GM19372 (cell line): ENCODE results near the gene GPR87.

Source experiments
- ATAC-seq: cut with Tn5 transposase; IDR thresholded peaks from one replicate; pipeline ENCODE4 v1.9.1; 2021; ENCODE audit warnings: mild to moderate bottlenecking, low read depth, moderate library complexity; ENCODE audit not compliant: unreplicated experiment

The GPR87 gene

DNA sequence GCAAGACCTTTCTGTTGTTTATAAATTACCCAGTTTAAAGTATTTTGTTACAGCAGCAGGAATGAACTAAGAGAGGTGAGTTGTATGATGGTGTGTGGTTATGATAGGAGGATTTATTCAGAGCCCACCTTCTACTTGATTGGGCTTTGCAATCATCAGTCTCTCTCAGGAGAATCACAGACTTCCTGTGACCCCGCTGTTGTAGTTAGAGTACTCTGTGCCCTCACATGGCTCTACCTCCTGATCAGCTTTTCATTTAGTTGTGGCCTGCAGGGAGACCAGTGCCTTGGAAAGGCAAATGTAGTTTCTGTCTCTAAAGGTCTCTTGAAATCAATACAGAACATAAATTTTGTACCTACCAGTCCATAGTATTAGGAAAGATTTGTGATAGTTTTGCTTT, 30.7 kb downstream of the GPR87 start:
- no peak for ATAC-seq

DNA sequence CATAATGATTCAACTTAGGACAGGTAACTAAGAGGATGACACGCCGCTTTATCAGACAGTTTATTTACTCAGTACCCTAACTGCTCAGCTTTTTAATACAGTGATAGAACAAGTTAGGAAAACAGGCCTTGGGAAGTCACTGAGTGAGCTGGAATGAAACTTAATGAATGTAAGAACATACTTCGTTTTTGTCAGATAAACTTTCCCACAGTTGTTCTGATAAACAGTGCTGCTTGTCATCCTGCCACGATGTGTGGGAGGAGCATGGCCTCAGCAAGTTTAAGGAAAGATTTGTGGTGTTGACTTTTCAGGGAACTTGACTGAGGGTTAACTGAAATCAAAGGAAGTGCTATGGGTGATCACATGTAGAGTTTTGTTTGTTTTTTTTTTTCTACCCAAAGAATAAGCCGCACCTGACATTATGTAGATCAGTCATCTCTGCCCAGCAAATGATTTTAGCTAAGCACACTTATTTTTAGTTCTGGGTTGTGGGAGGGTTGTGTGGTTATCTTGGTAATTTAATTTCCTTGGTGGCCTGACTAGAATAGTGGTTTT, 32.6 kb downstream of the GPR87 start:
- no peak for ATAC-seq

DNA sequence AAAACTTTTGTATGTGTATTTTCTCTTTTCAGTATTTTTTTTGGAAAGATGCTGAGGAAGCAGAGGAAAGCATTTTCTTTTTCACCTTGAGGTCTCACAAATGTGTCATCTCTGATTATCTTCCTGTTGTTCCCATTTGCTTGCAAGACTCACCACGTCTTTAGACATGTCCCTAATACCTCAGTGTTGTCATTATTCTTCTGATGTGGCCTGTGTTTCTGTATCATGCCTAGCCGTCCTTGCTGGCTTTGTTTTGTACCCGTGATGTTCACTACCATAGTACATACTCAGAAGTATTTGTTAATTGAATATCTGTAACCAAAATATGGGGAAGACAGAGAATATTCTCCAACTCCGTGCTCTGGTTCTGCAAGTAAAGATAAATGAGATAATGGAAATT, 33.2 kb downstream of the GPR87 start:
- no peak for ATAC-seq

DNA sequence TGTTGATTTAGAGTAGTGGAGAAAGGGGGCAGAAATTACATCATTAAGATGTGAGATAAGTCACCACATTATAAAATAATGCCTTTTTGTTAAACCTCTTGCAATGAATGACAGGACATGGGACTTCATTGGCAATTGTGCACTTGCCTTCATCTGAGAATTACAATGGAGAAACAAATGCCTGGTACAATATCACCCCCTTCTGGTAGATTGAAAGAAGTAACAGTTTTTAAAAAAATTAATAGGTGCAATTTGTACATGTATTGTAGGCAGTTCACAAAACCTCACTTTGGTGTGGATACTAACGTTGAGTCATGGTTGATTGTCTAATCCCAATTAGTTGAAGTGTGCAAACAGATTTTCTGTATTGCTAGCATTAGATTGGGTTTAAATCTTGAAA, 33.7 kb downstream of the GPR87 start:
- peak; percentile 57 for ATAC-seq

DNA sequence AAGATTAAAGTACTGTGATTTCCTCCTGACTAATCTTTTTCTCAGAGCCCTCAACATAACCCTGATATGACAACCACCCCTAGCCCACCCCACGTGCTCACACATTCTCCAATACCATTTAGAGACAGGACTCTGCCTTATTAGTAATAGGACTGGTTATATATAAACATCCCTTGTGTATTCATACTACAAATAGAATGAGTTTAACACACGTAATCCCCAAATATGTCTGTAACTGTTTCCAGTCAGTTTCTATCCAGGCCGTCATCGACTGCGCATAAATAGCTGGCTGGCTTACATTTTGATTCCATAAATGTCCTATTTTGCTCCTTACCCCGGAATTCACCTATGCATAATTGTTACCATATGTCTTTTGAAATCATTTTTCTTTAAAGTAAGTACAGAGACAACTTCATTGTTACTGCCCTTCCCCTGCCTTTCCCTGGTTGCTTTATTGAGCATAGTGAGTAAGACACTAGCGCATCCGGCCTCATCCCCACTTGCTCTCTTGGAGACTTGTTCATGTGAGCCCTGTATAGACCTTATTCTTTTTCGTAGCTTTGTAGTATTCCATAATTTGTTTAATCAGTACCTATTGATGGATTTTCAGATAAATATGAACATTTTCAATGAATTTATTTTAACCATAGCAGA, 34.8 kb downstream of the GPR87 start:
- no peak for ATAC-seq

DNA sequence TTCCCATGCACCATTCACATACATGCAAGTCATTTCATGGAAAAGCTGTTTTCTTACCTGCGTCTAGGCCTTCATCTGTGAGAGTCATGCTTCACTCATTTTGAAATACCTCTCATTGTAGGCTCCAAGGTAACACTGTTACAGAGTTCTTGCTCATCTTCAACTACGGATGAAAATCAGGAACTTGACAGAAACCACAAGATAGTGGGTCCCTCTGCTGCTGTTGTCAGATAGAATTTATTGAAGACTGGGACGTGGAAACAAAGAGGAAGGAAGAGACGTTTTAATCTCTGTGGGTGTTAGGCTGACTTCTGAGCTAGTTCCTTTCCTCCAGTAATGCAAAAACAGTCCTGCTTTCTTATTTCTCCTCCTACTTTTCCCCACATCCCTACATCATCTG, 38.4 kb downstream of the GPR87 start, which contains the start of gene P2RY14:
Gene P2RY14 (minus strand): TSS at position 313 of the 400 bp plus-strand sequence. CDS start 64,226 bp downstream, outside the sequence.
- ATAC-seq = no peak

DNA sequence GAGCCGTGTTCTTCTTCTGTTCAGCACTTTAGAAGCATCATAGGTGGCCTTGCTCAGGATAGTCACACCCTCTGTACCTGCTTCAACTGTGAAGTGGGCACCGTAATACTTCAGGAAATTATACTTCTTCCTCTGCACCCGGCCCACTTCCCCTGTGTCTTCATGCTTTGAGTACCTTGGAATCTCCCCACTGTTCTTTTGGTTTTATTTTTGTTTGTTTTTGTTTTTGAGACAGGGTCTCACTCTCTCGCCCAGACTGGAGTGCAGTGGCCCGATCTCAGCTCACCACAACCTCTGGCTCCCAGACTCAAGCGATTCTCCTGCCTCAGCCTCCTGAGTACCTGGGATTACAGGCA, 40.0 kb downstream of the GPR87 start:
- peak; percentile 56 for ATAC-seq

DNA sequence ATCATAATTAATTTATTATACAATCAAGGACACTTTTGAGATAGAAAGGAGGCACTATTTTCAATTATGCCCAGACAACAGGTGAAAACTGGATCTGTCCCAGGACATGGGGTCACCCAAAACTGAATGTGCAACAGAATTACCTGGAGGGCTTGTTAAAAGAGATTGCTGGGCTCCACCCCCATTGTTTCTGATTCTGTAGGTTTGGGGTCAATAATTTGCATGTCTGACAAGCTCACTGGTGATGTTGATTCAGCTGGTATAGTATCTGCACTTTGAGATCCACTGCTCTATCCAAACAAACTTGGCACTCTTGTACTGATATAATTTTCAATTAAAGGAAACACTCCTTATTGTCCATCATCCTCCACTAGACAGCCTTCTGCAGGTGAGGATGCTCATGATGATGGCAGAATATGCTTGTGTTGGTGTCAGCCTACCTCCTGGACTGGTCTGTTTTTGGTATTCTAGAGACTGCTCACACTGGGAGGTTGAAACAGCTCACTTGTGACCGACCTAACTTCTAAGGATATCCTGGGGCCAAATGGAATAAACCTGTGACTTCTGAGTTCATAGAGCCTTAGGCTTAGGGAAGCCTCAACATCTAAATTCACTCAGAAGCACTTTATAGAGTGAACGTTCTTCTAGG, 40.5 kb downstream of the GPR87 start:
- peak; percentile 22 for ATAC-seq

DNA sequence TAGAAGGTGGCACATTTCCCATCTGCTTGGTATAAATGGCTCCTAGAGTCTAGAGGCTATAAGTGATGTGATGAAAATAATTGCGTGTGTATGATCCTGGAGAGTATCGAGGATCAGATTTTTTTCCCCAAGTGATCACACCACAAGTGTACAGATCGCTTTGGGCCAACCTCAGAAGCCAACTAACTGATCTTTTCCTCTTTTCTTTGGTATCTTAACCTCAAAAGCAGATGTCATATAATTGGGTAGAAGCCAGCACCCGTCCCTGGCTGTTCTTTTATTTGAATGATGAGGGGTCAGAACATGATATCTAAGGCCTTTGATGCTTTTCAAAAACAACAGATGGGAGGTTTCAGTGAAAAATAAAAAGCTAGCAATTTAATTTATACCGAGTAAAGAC, 41.5 kb downstream of the GPR87 start:
- no peak for ATAC-seq

DNA sequence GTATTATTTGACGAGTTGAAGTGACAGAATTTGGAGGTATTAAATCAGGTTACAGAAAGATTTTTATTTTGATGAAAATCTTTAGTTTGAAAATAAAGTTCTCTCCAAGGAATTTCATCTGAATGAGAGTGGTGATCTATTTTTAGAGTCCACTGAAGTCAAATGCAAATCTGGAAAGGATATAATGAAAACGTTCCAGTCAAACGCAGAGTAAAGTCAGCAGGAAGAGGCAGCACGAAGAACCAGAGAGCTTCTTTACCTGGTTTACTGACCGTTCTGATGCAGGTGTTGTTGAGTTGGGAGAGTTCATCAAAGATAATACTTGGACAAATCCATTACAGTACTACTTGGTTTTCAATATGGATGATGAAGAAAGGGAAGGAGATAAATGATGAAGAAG, 47.0 kb downstream of the GPR87 start:
- no peak for ATAC-seq

DNA sequence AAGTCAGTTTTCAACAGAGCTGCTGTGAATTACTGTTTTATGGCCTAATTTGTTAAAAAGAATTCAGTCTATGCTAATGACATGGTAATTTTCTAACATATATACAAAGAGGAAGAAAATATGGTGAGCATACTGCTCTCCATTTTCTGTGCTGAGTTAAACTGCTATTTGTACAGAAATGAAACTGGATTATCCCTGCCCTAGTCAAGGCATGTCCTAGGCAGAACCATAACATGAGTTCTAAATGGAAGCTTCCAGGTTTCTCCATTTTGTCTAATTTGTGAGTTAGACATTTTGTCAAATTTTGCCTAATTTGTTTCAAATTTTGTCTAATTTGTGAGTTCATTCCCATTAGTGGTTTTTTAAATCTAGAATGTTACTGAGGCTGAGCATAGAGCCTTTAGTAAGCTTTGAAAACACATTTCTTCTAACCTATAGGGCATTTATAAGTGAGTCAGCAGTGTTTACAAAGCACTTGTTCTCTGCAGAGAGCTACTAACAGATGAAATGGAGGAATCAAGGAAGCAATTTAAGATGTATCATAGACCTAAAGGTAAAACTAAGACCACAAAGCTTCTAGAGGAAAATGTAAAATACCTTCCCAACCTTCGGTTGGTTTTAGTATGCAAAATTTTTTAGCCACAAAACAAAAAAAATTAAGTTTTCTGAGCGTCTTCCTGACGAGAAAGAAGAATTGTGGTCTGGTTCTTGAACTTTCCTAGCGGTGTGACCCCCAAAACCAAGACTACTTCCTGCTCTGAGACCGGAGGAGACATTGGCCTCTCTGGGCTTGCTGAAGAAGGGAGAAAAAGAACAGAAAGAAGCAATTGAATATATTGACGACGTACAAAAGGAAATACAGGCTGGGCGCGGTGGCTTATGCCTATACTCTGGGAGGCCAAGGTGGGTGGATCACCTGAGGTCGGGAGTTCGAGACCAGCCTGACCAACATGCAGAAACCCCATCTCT, 48.1 kb downstream of the GPR87 start:
- ATAC-seq = no peak

DNA sequence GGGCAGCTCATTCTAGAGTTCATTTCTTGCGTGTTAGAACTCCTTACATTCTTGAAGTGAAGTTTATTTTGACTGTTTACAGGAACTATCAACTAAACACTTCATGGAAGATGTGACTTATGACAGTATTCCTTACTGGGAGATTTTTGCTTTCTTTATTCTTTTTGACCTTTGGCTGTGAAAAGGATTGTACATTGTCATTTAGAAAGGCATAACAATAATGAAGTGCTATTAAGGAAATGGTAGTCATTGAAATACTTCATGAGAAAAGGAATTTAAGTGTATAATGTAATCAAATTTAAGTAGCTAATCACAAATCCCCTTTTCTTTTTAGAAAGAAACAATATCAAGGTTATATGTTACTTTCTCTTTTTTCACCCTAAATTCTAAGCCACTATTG, 49.6 kb downstream of the GPR87 start:
- no peak for ATAC-seq

DNA sequence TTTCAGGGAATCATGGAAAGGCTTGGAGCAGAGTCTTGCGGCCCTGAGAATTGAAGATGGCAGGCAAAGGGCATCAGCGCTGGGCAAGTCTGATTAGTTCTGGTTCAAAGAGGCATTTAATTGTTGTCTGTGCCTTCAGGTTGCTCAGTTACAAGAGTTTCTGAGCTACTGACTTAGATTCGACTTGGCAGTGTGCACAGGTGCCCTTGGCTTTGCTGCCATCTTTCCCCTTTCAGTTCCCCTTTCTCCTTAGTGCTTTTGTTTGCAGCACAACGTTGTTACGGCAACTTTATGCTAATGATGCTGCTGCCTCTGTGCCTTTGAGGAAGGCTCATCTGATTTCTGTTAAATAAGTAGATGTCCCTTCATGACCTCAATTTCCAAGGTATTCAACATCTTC, 50.8 kb downstream of the GPR87 start:
- ATAC-seq = peak; percentile 96

DNA sequence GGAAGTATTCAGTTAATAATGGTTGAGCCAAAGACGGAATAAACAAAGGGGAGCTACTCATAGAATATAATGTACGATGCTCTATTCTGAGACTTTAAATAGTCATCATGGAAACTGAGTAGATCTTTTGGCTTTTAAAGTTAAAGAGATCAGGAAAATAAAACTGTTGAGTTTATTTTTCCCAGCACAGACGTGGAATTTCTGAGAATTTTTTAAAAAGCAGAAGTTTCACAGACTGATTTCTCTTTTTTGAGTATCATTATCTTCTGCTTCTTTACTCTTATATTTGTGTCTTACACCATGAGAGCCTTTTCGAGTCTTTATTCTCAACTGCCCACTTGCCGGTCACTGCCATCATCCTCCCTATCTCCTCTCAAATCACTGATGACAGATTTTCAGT, 51.5 kb downstream of the GPR87 start:
- ATAC-seq = no peak

DNA sequence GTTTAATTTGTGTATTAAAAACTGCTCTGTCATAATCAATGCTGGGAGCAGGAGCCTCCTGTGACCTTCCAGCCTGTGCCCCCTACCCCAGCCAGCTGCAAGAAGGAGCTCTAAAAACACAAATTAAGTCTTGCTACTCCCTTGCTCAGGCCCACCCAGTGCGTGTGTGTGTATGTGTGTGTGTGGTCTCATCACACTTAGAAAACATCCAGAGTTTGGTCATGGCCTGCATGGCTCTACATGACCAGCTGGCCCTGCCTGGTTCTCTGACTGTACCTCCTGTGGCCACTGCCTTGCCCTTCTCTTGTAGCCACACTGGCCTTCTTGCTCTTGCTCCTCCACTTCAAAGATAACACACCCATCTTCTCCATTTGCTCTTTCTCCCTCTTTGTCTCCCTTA, 52.0 kb downstream of the GPR87 start:
- no peak for ATAC-seq

DNA sequence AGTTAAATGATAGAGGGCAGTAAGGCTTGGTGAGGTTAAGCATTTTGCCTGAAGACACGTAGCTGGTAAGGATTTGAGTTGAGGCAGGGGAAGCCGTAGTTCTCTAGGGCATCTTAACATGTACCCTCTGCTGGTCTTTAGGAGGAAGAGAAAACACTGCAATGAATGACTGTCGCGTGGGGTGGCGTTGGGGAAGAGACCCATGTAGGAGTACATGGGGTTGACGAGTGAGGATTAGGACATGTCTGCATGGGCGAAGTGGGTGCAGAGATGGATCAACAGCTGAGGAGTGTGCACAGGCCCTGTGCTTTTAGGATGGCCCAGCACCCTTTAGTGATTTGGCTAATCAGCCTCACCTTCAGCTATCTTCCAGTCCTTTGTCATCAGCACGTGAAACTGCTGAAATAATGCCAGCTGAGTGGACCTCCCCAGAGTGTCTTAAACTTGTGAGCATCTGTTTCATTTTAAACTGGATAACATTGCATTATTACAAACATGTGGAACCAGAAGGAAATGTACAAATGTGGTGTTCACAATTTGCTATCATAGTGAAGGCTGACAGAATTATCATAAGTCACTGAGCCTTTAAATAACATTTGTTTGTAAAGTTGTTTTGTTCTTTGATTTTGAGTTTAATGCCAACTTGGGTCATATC, 53.6 kb downstream of the GPR87 start:
- ATAC-seq = no peak

DNA sequence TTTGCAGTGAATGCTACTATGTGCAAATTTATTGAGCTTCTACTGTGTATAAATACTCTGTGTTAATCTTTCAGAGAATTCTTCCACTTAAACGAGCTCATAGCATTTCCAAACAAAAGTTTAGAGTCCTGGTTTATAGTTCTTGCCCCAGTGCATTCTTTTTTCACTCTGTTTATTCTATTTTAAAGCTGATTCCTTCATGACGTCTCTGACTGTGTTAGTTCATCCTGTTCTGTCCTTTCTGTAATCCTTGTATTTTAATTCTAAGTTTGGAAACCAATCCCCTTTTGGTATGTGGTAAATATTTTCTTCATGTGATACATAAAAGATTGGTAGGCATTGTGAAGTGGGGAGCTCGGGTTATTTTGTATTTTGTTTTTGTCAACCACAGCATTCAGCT, 57.0 kb downstream of the GPR87 start:
- no peak for ATAC-seq

DNA sequence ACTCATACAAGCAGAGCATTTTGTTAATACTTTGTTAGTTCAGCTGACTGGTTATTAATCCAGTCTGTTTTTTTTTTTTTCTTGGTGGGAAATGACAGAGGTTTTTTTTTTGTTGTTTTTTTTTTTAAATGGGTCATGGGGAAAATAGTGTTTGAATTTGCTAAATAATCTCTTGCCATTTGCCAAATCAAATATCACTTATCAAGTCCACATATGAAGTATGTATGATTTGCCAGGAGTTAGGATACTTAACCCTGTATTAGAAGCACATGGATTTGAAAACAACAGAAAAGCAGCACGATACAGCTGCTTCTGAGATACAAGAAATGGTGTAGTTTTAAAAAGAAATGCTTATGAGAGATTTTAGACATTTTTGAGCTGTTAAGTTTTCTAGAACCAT, 59.9 kb downstream of the GPR87 start:
- no peak for ATAC-seq

DNA sequence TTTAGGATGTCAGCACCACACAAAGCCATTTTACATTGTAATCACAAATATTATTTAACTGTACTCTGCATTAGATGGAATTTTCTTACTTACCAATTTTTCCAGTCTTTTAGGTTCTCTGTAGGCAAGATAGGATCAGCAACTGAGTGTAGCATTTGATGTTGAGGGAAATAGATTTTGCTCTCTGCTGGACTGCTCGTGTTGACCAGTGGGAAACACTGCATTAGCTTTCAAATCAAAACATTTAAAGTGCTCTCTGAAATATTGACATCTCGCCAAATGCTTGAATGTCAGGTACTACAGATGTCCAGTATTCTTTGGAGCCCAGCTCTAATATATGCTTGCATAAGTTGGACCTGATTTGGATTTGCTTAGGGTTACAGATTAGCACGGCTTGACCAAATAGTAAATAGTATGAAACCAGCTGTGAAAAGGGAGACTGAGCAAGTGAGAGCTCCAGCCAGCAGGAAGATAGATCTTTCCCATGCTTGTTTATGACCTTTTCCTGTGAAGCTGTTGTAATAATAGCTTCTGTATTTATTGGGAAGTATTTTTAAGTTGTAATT, 67.8 kb downstream of the GPR87 start:
- no peak for ATAC-seq
